A549 (cell line): ENCODE results near the gene CDH2. TPM values are rescaled to one million over a fixed set of nuclear protein-coding genes. Genes with fewer than 3 reads are reported as not detected.

Experiments
- ATAC-seq, 2 experiments: fragments of 200-7000 bp in 1 of 2; fragments of >200 bp in 1 of 2; cut with Nextera tagmentation in 1 of 2; cut with Tn5 transposase in 1 of 2; 3 replicates each; pipeline versions ENCODE4 v1.8.0 to v1.9.1; 2018 to 2020; ENCODE audit warnings: mild to moderate bottlenecking in 1 of 2, moderate library complexity in 1 of 2
- CTCF ChIA-PET: fragments of 300-600 bp; sonication (Branson Sonifier 250); formaldehyde crosslinking; extraction: SDS; loops from one replicate; lab custom pipeline; 2021; ENCODE audit warnings: antibody characterized with exemption, inconsistent platforms; lab: Yijun Ruan, JAX
- POLR2A ChIA-PET: fragments of 350-600 bp; formaldehyde crosslinking; extraction: SDS; loops from one replicate; lab custom pipeline; 2021; ENCODE audit warnings: antibody characterized with exemption, inconsistent platforms; lab: Yijun Ruan, JAX
- DNase-seq, 2 experiments: peaks; one replicate each; pipeline versions ENCODE4 v3.0.0 to v3.0.0-alpha.2; 2011 to 2016; ENCODE audit warnings: low read depth in 1 of 2, low spot score in 1 of 2
- FAIRE-seq: peaks from 2 replicates; lab custom pipeline; 2011; peaks lifted over from hg19 to GRCh38; lab: Jason Lieb, UNC
- H3K27ac ChIP-seq, 2 experiments: fragments of >200 bp; sonication (Bioruptor Twin); formaldehyde crosslinking; 3 replicates each; pipeline ENCODE4 v1.5.1; 2016 to 2017
- H3K4me1 ChIP-seq: fragments of >200 bp; sonication (Bioruptor Twin); formaldehyde crosslinking; 3 replicates; pipeline ENCODE4 v1.6.1; 2016
- H3K4me2 ChIP-seq: fragments of >200 bp; sonication (Bioruptor Twin); formaldehyde crosslinking; 3 replicates; pipeline ENCODE4 v1.6.1; 2016
- H3K4me3 ChIP-seq: fragments of >200 bp; sonication (Bioruptor Twin); formaldehyde crosslinking; 3 replicates; pipeline ENCODE4 v1.5.1; 2016
- H3K9me3 ChIP-seq: fragments of >200 bp; sonication (Bioruptor Twin); formaldehyde crosslinking; 3 replicates; pipeline ENCODE4 v1.6.1; 2016
- BHLHE40 ChIP-seq: IDR thresholded peaks from 2 replicates; pipeline ENCODE4 v1.6.1; 2012; ENCODE audit warnings: low read depth, low read length, inconsistent platforms
- CBX2 ChIP-seq: fragments of 200-600 bp; sonication (generic); IDR thresholded peaks from 2 replicates; pipeline ENCODE4 v1.6.1; 2016; ENCODE audit warnings: low read depth, mild to moderate bottlenecking, borderline replicate concordance
- CBX8 ChIP-seq: fragments of 200-600 bp; sonication (generic); IDR thresholded peaks from 2 replicates; pipeline ENCODE4 v1.6.1; 2016
- CEBPB ChIP-seq, 2 experiments: fragments of >200 bp in 1 of 2; sonication (Bioruptor Twin) in 1 of 2; formaldehyde crosslinking in 1 of 2; IDR thresholded peaks; 2 replicates each; pipeline ENCODE4 v1.6.1; 2012 to 2016
- CHD2 ChIP-seq: fragments of 150-350 bp; IDR thresholded peaks from 2 replicates; pipeline ENCODE4 v1.6.1; 2014; ENCODE audit warnings: low read length; ENCODE audit not compliant: partially characterized antibody
- CHD4 ChIP-seq: fragments of 200-600 bp; sonication (generic); IDR thresholded peaks from 2 replicates; pipeline ENCODE4 v1.6.1; 2016; ENCODE audit warnings: antibody characterized with exemption, mild to moderate bottlenecking, borderline replicate concordance
- EHMT2 ChIP-seq: fragments of 200-600 bp; sonication (generic); IDR thresholded peaks from 2 replicates; pipeline ENCODE4 v1.6.1; 2016; ENCODE audit warnings: antibody characterized with exemption, low read depth, mild to moderate bottlenecking, moderate library complexity
- EP300 ChIP-seq, 2 experiments: fragments of >200 bp; sonication (Bioruptor Twin); formaldehyde crosslinking; IDR thresholded peaks; 2 replicates in 1 of 2; 3 replicates in 1 of 2; pipeline ENCODE4 v1.6.1; 2016 to 2017
- FOXS1 ChIP-seq: fragments of 250-450 bp; sonication (Bioruptor Pico); IDR thresholded peaks from 2 replicates; pipeline ENCODE4 v1.5.0; 2020; ENCODE audit warnings: mild to moderate bottlenecking, moderate library complexity
- HDAC2 ChIP-seq: fragments of 200-600 bp; sonication (generic); IDR thresholded peaks from 2 replicates; pipeline ENCODE4 v1.6.1; 2016
- HOXB13 ChIP-seq: fragments of 250-450 bp; sonication (Bioruptor Pico); IDR thresholded peaks from 2 replicates; pipeline ENCODE4 v1.5.0; 2020; ENCODE audit warnings: low read depth, mild to moderate bottlenecking, moderate library complexity
- HOXB5 ChIP-seq: fragments of 250-450 bp; sonication (Bioruptor Pico); IDR thresholded peaks from 2 replicates; pipeline ENCODE4 v1.5.0; 2020; ENCODE audit warnings: mild to moderate bottlenecking, moderate library complexity
- JUN ChIP-seq, 2 experiments: fragments of >200 bp; sonication (Bioruptor Twin); formaldehyde crosslinking; IDR thresholded peaks; 2 replicates in 1 of 2; 3 replicates in 1 of 2; pipeline ENCODE4 v1.6.1; 2016 to 2017
- KDM5A ChIP-seq: fragments of 200-600 bp; sonication (generic); IDR thresholded peaks from 2 replicates; pipeline ENCODE4 v1.6.1; 2016; ENCODE audit warnings: antibody characterized with exemption, mild to moderate bottlenecking
- MAFK ChIP-seq: fragments of 450-650 bp; IDR thresholded peaks from 2 replicates; pipeline ENCODE4 v1.6.1; 2014; ENCODE audit not compliant: partially characterized antibody
- MAX ChIP-seq: IDR thresholded peaks from 2 replicates; pipeline ENCODE4 v1.6.1; 2012
- NPAS2 ChIP-seq: fragments of 250-450 bp; sonication (Bioruptor Pico); IDR thresholded peaks from 2 replicates; pipeline ENCODE4 v1.8.0; 2022; ENCODE audit warnings: mild to moderate bottlenecking, moderate library complexity, borderline replicate concordance
- POLR2A ChIP-seq: IDR thresholded peaks from 2 replicates; pipeline ENCODE4 v1.6.1; 2012; ENCODE audit warnings: mild to moderate bottlenecking, low read length
- POLR2AphosphoS2 ChIP-seq: conservative IDR thresholded peaks from 2 replicates; pipeline ENCODE4 v1.6.1; 2012; ENCODE audit warnings: low read length, improper control_type of control experiment, inconsistent platforms
- RAD21 ChIP-seq, 2 experiments: fragments of >200 bp in 1 of 2; sonication (Bioruptor Twin) in 1 of 2; formaldehyde crosslinking in 1 of 2; IDR thresholded peaks in 1 of 2; conservative IDR thresholded peaks in 1 of 2; 2 replicates in 1 of 2; 3 replicates in 1 of 2; pipeline ENCODE4 v1.6.1; 2012 to 2018; ENCODE audit warnings: inconsistent platforms in 1 of 2
- RNF2 ChIP-seq: fragments of 200-600 bp; sonication (generic); IDR thresholded peaks from 2 replicates; pipeline ENCODE4 v1.6.1; 2016; ENCODE audit warnings: low read depth, mild to moderate bottlenecking, antibody characterized with exemption, moderate library complexity, borderline replicate concordance
- SMC3 ChIP-seq: fragments of >200 bp; sonication (Bioruptor Twin); formaldehyde crosslinking; IDR thresholded peaks from 3 replicates; pipeline ENCODE4 v1.6.1; 2018; ENCODE audit warnings: inconsistent platforms
- TP53 ChIP-seq: fragments of 250-450 bp; sonication (Bioruptor Pico); IDR thresholded peaks from 2 replicates; pipeline ENCODE4 v1.5.0; 2021; ENCODE audit warnings: mild to moderate bottlenecking, moderate library complexity
- ZNF302 ChIP-seq: fragments of 250-450 bp; sonication (Bioruptor Pico); IDR thresholded peaks from 2 replicates; pipeline ENCODE4 v1.9.0; 2021; ENCODE audit warnings: inconsistent platforms, mild to moderate bottlenecking, moderate library complexity
- WGBS: methylation state at CpG from one replicate; pipeline ENCODE4 v1.1.6; 2017; ENCODE audit errors: missing lambda C conversion rate; 5-methylcytosine and 5-hydroxymethylcytosine counted together
- polyA plus RNA-seq, 4 experiments: library from polyadenylated mRNA; depleted of rRNA in 3 of 4; stranded (reverse); fragments of >200 nt; fragmentation: RNase III in 1 of 4; extraction: RNeasy Plus Mini Kit Qiagen cat#74134 plus additional on column Dnase treatment in 1 of 4; gene quantifications; 2 replicates in 3 of 4; 3 replicates in 1 of 4; pipeline ENCODE4 v1.2.3, GENCODE V29; 2011 to 2017

CDH2 gene
- polyA plus RNA-seq, 2 of the 4 experiments (the other 2 are of a cell fraction), result 54.0 to 71.9 TPM

- WGBS, result 86% methylated on average over 13 of the region's 14 CpGs
- H3K4me1 ChIP-seq, result peaks cover 23% of the 10 kb centered on the region
- H3K4me3 ChIP-seq, result no peak overlapping the region
- ATAC-seq (no peak), DNase-seq (no peak), FAIRE-seq (no peak)
- no peaks in the 10 kb centered on the region for H3K9me3 ChIP-seq
- CTCF ChIA-PET, result interaction anchor here (1.2 kb wide), 1 partner anchor 12 kb away, joined by 3 read pairs; no protein-coding TSS in a partner anchor
- H3K27ac ChIP-seq, result no peak overlapping the region
- no peak overlapping the region for H3K4me2 ChIP-seq
- POLR2A ChIA-PET, result no interaction called here
- TF ChIP-seq CBX2 (no peak), KDM5A (no peak), RAD21 (conservative IDR thresholded peaks at IDR 0.05 in 1 of 2, IDR thresholded peaks at IDR 0.05 in 1 of 2) (no peak), JUN (IDR thresholded peaks at IDR 0.05) (no peak)
- TF ChIP-seq, all 56 proteins: peak for 0
These were observed 27.0 kb downstream of the CDH2 start for GRCh38 chr18:28149810-28150420.

- ChIA-PET POLR2A (no interaction called here), CTCF (no interaction called here)
- no peaks in the 10 kb centered on the region for H3K9me3 ChIP-seq
- H3K4me3 ChIP-seq, result no peak overlapping the region
- ATAC-seq (peak in 1 of 2 experiments; percentile 48; a peak in 3 of 6 replicates), DNase-seq (peak in 1 of 2 experiments; percentile 21), FAIRE-seq (no peak)
- peak overlapping the region; percentile 9 to 40; a peak in 2 of 6 replicates for H3K27ac ChIP-seq
- WGBS, result 40% methylated on average over 5 of the region's 5 CpGs
- no peak for TF ChIP-seq TP53
- TF ChIP-seq CEBPB (IDR thresholded peaks at IDR 0.05), result peak; percentile 41 to 42; a peak in 3 of 4 replicates
- peaks cover 23% of the 10 kb centered on the region for H3K4me1 ChIP-seq
- peak overlapping the region; percentile 65 for H3K4me2 ChIP-seq
These were observed 29.2 kb downstream of the CDH2 start for GRCh38 chr18:28147674-28148171.

GRCh38 chr18:28143725-28144124 lies 33.2 kb downstream of the CDH2 start:
- ATAC-seq (no peak), FAIRE-seq (no peak), DNase-seq (no peak)
- WGBS, result 92% methylated on average over 2 of the region's 2 CpGs
- H3K27ac ChIP-seq, result no peak overlapping the region
- no peak overlapping the region for H3K4me3 ChIP-seq
- CTCF ChIA-PET, result no interaction called here
- H3K9me3 ChIP-seq, result no peaks in the 10 kb centered on the region
- H3K4me1 ChIP-seq, result peaks cover 19% of the 10 kb centered on the region
- H3K4me2 ChIP-seq, result no peak overlapping the region
- TF ChIP-seq HOXB5 (CRISPR knock-in tag), result no peak
- no peak for TF ChIP-seq CBX2
- TF ChIP-seq HOXB13, result no peak
- TF ChIP-seq RNF2, result no peak
- TF ChIP-seq EHMT2, result no peak
- no peak for TF ChIP-seq RAD21 (conservative IDR thresholded peaks at IDR 0.05 in 1 of 2, IDR thresholded peaks at IDR 0.05 in 1 of 2)
- no peak for TF ChIP-seq POLR2AphosphoS2
- TF ChIP-seq BHLHE40, result no peak
- TF ChIP-seq, all 56 proteins: peak for 0
- POLR2A ChIA-PET, result no interaction called here

GRCh38 chr18:28138816-28139215 lies 38.1 kb downstream of the CDH2 start:
- H3K27ac ChIP-seq, result no peak overlapping the region
- no peaks in the 10 kb centered on the region for H3K9me3 ChIP-seq
- TF ChIP-seq CHD4 (no peak), HDAC2 (no peak), ZNF302 (no peak), NPAS2 (CRISPR knock-in tag) (no peak), MAFK (no peak), SMC3 (no peak), EP300 (IDR thresholded peaks at IDR 0.05) (no peak), FOXS1 (no peak), MAX (no peak), POLR2A (no peak), CBX8 (no peak), CHD2 (no peak), BHLHE40 (no peak)
- DNase-seq (no peak), FAIRE-seq (no peak), ATAC-seq (no peak)
- H3K4me1 ChIP-seq, result no peaks in the 10 kb centered on the region
- 90% methylated on average over 3 of the region's 3 CpGs for WGBS
- ChIA-PET CTCF (no interaction called here), POLR2A (no interaction called here)
- no peak overlapping the region for H3K4me2 ChIP-seq
- H3K4me3 ChIP-seq, result no peak overlapping the region
